ENCODE measurements around the gene ANO2.

GRCh38 chr12:5927732-5928516 is 17.1 kb downstream of the ANO2 start:
- TF ChIP-seq EP300 (IDR thresholded peaks at IDR 0.05; ENCODE audit: borderline replicate concordance), result no peak
- TF ChIP-seq YY1 (IDR thresholded peaks at IDR 0.05; ENCODE audit: low read depth), result no peak
